Adipose tissue (tissue), 3 donors: ENCODE data around the gene ZNF580. TPM values are rescaled to one million over a fixed set of nuclear protein-coding genes. Genes with fewer than 3 reads are reported as not detected.

Experiments
- H3K27ac ChIP-seq: one replicate; pipeline ENCODE4 v1.5.1; 2013; ENCODE audit warnings: low read depth, low read length
- WGBS, 3 donors: extraction: QIAGEN DNeasy Blood & Tissue Kit; methylation state at CpG; one replicate each; pipeline ENCODE4 v1.1.7; 2013; 5-methylcytosine and 5-hydroxymethylcytosine counted together
- polyA plus RNA-seq, 3 donors: library from polyadenylated mRNA; stranded (reverse); fragments of 200-250 nt; gene quantifications; one replicate each; pipeline ENCODE4 v1.2.3, GENCODE V29; 2013
- donor health status: healthy with polysubstance abuse.
- donor health status: Bipolar disorder and iron deficiency.
- donor health status: healthy.

ZNF580 gene, protein sequence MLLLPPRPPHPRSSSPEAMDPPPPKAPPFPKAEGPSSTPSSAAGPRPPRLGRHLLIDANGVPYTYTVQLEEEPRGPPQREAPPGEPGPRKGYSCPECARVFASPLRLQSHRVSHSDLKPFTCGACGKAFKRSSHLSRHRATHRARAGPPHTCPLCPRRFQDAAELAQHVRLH
- polyA plus RNA-seq, result 10 to 100 TPM; 17.9 to 41.2 (median 26.1) TPM

DNA sequence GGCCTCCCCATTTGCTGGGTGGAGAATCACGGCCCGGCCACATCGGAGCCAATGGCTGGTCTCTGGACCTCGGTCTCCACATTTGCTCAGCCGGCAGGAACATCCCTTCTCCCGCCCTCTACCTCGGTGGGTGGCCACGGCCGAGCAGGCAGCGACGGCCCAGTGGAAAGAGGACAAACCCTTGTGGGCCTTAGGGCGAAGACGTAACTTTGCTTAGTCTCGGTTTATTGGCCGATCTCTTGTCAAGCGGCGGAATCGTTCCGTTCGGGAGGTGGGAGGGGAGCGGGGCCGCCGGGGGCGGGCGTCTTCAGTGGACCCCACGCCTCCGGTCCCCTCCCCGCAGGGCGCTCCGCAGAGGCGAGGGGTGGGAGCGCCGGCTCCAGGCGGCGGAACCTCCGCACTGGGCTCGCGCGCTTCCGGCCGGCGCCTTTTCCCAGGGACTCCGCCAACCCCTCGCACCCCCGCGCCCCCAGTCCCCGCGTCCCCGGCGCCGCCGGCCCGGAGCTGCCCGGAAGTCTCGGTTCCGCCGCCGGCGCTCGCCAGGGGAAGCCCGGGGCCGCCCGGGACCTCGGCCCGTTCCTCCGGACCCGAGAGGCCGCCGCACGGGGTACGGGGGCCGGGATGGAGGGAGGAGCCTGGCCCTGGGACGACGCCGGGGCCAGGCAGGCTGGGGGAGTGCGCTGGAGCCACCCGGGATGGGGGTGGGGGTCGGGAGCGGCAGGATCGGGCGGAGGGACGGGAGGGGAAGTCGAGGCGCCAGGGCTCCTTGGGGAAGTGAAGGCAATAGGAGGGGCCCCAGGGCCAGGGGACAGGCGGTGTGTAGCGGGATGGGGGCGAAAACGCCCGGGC, at the start of gene ZNF580:
Gene ZNF580 (plus strand): TSS at position 426 of the 849 bp plus-strand sequence. CDS start 1,507 bp downstream, outside the sequence.
- WGBS, 3 donors, result 1 to 2% (median 1%) methylated on average over 75 to 89 of the region's 89 CpGs
- H3K27ac ChIP-seq, result peak within 1 kb of the TSS; percentile 81

DNA sequence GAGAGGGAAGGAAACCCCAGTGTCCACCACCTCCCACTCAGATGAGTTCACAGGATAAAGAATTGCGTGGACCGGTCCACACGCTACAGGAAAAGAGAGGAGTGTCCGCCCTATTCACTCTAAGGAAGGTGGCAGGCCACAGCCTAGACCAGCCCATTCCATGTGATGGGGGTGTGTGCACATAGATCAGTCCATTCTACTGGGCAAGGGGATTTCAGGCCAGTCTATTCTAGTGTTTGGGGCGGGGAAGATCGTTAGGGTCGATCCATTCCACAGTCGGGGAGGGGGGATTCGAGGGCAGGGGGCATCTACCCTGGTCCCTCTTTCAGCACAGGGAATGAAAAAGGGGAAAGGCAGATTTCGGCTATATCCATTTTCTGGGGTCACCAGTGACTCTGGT, 49.2 kb upstream of the ZNF580 start:
- H3K27ac ChIP-seq, result no peak overlapping the region
- 79 to 88% (median 83%) methylated on average over 10 of the region's 10 CpGs for WGBS, 3 donors

DNA sequence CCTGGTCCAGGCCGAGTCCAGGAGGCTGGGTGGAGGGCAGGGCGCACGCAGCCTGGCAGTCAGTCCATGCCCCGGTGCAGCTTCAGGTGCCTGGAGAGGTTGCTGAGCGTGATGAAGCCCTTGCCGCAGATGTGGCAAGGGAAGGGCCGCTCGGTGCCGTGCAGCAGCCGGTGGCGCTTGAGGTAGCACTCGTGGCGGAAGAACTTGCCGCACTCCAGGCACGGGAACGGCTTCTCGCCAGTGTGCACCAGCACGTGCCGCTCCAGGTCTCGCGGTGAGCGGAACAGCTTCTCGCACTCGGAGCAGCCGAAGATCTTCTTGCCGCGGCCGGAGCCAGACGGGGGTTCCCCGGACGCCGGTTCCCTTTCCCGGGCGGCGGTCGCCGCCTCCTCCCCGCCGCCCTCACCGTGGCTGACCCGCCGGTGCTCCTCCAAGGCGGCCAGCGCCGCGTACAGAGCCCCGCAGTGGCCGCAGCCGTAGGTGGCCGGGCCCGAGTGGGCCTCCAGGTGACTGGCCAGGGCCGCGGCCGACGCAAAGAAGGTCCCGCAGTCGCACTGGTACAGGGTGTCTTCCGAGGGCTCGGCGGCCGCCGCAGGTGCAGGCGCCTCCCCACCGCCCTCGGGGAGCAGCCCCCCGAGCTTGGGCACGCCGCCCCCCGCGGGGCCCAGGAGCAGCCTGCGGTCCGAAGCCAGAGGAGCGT, 48.3 kb upstream of the ZNF580 start:
- H3K27ac ChIP-seq, result no peak overlapping the region
- WGBS, 3 donors, result 91 to 93% (median 92%) methylated on average over 41 to 73 of the region's 73 CpGs

DNA sequence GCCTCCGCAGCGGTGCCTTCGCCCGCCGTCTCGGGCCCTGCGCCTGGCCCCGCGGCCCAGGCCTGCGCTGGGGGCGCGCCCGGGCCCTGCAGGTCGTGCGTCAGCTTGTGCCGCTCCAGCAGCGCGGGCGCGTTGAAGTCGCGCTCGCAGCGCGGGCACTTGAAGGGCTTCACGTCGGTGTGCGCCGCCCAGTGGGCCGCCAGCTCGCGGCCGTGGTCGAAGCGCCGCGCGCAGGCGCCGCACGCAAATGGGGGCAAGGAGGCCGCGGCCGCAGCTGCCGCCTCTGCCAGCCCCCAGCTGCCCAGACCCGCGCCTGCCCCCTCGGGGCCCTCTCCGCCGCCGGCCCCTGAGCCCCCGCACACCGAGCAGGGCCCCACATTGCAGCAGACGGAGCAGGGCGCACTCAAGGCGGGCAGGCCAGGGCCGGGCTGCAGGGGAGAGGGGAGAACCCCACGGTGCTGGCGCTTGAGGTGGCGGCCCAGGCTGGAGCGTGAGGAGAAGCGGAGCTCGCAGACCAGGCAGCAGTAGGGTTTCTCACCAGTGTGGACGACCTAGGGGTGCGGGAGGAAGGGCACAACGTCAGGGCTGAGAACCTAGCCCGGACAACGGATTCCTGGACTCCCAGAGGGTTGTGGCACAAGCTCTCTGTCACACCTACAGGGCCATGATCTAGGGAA, 47.6 kb upstream of the ZNF580 start:
- WGBS, 3 donors, result 89% methylated on average over 39 to 68 of the region's 68 CpGs
- no peak overlapping the region for H3K27ac ChIP-seq

DNA sequence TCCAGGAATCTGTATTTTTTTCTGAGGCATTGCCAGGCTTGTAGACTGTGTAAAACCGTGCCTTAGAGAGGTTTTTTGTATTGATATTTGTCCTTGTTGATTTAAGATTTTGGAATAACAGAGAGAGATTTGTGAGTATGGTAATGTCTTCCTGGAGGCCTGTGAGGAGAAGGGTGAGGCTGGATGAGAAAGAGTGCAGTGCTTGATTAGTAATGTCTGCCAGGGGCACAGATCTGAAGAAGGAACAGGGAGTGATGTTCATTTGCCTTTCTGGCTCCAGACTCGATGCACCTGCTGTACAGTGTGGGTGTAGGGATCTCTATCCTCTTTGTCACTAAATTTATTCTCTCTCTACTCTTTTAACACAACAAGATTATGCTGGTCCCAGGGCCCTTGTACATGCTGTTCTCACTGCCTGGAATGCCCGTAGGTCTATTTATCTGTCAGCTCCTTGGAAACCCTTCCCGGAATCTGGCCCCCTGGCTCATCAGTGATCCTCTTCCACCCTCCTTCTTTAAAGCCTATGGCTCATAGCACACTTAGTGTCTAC, 45.7 kb upstream of the ZNF580 start:
- 91 to 93% (median 93%) methylated on average over 4 of the region's 4 CpGs for WGBS, 3 donors
- no peak overlapping the region for H3K27ac ChIP-seq

DNA sequence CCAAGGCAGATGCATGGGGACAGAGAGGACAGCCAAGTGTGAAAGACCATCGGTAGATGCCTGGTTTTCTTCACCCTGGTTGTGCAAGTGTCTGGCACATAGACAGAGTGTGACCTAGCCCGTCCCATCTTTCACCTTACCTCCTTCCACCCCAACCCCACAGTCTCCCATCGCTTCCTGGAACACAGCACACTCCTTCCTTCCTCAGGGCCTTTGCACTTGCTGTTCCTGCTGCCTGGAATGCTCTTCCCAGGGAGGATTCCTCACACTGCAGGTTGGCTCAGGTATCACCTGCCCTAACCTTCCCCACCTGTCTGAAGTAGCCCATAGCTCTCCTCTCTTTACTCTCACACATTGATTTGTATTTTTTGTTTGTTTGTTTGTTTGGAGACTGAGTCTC, 44.5 kb upstream of the ZNF580 start:
- H3K27ac ChIP-seq, result no peak overlapping the region
- WGBS, 3 donors, result 90 to 97% (median 91%) methylated on average over 3 of the region's 3 CpGs

DNA sequence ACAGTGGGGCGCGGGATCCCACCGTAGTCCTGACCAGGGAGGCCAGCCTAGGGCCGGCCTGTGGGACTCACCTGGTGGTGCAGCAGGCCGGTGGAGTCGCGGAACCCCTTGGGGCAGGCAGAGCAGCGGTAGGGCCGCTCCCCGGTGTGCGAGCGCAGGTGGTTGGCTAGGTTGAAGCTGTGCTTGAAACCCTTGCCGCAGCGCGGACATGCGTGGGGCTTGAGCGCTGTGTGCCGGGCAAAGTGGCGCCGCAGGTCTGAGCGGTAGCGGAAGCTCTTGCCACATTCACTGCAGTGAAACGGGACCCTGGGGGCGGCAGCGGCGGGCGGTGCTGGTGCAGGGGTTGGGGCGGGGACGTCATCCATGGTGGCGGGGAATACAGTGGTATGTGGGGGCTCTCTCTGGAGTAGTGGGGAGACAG, 43.3 kb upstream of the ZNF580 start:
- no peak overlapping the region for H3K27ac ChIP-seq
- 96 to 97% (median 97%) methylated on average over 30 of the region's 30 CpGs for WGBS, 3 donors

DNA sequence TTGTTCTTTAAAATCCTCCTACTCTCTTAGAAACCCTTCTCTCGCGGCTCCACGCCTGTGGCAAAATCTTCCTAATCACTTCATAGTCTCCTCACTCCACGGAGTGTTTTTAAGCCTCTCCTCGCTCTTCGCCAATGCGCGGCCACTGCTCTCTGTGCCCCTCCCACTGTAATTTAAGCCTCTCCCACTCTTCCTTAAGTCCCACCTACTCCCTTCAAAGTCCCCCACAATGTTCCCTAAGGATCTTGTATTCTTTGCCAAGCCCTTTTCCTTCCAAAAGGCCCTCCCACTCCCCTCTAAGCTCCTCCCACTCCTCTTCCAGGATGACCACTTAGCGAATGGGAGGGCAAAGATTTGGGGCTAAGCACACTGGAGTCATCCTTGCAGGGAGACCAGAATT, 42.8 kb upstream of the ZNF580 start:
- 87 to 90% (median 88%) methylated on average over 9 of the region's 9 CpGs for WGBS, 3 donors
- no peak overlapping the region for H3K27ac ChIP-seq

DNA sequence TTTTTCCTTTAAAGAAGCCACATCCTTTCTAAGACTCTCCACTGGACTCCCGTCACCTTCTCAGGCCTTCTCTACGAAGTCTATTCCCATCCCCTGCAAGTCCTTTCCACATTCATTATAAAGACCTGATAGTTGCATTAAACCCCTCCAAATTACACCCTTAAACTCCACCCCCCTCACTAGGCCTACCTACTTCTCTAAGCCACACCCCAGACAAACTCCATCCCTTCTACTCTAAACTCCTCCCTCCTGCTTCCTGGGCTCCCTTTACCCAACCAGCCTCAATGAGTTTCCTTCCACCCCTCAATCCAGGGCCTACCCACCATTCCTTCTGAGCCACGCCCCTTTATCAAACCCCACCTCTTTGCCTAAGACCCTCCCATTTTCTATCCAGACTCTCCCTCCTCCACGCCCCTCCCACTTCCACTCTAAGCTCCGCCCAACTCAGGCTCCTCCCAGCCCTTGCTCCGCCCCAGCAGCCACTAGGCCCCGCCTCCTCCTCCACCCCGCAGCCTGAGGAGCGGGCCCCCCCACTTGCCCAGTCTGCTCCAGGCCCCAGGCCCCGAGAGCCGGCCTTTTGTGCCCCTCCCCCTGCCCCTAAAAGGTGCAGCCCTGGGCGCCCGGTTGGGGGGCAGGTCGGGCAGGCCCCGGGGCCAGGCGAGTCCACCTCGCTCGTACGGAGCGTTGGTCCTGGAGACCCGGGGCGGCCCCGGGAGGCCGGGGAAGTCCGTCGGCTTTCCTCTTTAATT, 41.9 kb upstream of the ZNF580 start:
- peak overlapping the region; percentile 90 for H3K27ac ChIP-seq
- WGBS, 3 donors, result 5 to 7% (median 7%) methylated on average over 25 to 26 of the region's 26 CpGs

DNA sequence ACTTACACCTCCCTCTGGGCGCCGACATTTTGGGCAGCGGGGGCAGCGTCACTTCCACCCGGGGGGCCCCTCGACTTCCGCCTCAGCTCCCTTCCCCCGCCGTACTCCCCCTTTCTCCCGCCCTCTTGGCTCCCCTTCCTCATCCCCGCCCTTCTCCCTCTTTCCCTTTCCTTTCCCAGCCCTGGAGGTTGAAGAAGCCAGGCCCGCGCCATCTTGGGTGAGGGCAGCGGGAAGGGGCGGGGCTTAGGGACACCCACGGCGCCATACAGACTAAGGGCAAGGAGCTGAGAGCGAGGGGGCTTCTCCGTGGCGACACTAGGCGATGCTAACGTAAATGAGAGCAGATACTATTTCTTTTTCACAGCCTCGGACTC, 41.3 kb upstream of the ZNF580 start, which contains the start of gene FIZ1:
Gene FIZ1 (minus strand): TSS at position 50 of the 374 bp plus-strand sequence. CDS start 1,652 bp downstream, outside the sequence.
- H3K27ac ChIP-seq, result peak within 1 kb of the TSS; percentile 90
- WGBS, 3 donors, result 0 to 1% (median 0%) methylated on average over 19 to 23 of the region's 23 CpGs

DNA sequence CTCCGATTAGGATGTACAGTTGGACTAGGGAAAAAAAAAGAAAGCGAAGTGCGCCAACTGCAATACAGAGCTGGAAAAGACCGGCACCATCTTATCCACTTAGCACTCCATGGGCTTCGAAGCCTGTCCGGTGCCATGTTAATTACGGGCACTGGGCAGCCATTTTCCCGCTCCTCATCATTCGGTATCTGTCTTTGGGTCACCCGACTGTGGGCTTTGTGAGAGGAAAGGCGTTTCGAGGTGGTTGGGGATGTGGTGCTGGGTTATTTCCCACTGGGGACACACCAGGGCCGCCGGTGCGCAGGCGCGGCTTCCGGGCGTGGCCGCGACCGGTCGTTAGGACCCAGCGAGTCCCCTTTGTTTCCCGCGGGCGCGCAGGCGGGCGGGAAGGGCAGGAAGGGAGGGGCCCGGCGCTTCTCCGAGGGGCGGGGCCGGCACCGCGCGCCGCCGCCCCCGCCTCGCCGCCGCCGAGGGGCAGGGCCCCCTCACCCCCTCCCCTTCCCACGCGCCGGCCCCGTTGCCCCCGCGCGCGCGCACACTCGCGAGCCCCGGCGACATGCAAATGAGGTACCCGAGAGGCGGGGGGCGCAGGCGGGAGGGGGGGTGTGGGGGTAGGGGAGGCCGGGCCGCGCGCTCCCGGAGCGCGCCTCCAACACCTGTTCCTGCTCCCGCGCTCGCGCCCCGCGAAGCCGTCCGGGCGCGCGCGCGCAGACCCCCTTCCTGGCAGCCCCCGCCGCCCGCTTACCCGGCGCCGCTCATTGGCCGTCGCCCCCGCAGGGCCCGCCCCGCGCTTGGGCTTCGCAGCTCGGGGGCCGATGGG, 40.8 kb upstream of the ZNF580 start, which contains the start of gene ZNF524:
Gene ZNF524 (plus strand): TSS at position 447 of the 820 bp plus-strand sequence. CDS start 1,825 bp downstream, outside the sequence.
- 0 to 1% (median 1%) methylated on average over 33 to 95 of the region's 97 CpGs for WGBS, 3 donors
- H3K27ac ChIP-seq, result peak within 1 kb of the TSS; percentile 90

DNA sequence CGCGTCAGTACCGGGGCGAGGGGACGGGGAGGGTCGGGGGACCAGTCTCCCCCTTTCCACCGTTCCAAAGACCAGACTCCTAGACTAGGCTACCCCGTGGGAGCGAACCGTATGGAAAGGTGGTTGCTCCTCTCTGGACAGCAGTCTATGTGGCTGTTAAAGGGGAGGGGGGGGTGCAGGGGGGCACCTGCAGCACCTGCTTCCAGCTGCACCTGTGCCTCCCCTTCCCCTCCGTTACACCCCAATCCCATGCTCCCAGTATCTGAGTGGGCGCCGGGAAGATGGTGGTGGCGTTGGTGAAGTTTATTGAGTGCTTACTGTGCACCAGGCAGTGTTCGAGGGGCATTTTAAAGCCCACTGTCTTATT, 40.2 kb upstream of the ZNF580 start:
- H3K27ac ChIP-seq, result no peak overlapping the region
- 2 to 6% (median 5%) methylated on average over 14 to 15 of the region's 15 CpGs for WGBS, 3 donors

DNA sequence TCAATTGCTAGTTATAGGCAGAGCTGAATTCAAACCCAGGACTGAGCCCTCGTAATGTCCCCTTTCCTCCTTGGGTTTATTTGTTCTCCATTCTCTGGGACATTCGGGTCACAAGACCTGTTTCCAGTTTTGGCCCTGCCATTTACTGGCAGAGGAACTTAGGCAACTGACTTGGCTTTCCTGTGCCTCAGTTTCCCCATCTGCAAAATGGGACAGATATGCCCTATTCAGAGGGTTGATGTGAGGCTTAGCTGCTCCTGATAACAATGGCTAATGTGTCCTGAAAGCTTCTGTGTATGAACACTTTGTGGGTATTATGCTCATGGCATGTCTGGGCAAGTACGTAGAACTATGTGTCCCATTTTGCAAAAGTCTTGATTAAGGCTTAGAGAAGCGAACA, 39.7 kb upstream of the ZNF580 start:
- no peak overlapping the region for H3K27ac ChIP-seq
- WGBS, 3 donors, result 43 to 67% (median 64%) methylated on average over 4 of the region's 4 CpGs

DNA sequence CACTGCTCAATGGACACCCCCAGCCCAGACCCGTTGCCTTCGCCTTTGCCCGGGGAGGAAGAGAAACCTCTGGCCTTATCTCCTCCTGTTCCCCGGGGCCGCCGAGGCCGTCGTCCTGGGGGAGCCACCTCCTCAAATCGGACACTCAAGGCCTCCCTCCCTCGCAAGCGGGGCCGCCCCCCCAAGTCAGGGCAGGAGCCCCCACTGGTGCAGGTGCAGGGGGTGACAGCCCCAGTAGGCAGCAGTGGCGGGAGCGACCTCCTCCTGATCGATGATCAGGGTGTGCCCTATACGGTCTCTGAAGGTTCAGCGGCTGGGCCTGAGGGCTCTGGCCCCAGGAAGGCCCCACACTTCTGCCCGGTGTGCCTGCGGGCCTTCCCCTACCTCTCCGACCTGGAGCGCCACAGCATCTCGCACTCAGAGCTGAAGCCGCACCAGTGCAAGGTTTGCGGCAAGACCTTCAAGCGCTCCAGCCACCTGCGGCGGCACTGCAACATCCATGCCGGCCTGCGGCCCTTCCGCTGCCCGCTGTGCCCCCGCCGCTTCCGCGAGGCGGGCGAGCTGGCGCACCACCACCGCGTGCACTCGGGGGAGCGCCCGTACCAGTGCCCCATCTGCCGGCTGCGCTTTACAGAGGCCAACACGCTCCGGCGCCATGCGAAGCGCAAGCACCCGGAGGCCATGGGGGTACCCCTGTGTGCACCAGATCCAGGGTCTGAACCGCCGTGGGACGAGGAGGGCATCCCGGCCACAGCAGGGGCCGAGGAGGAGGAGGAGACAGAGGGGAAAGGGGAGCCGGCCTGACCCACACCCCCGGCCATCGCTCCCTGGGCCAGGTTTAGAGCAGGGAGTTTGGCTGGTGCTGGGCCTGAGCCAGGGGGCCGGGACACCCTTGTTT, 38.4 kb upstream of the ZNF580 start:
- no peak overlapping the region for H3K27ac ChIP-seq
- 93 to 95% (median 94%) methylated on average over 58 to 60 of the region's 60 CpGs for WGBS, 3 donors

DNA sequence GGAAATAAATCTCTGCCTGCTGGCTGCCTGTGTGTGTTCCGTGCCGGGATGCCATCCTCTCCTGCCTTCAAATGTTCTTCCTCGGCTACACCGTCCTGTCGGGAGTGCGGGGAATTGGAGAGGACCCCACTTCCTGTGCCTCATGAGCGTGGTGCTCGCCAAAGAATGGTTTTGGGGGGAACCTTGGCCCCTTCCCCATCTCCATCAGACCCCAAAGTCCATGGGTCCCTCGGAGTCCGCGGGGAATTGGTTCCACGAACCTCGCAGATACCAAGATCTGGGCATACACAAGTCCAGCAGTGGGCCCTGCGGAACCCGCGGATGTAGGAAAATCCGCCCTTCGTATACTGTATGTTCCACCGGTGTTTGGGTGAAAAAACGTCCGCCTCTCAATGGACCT, 37.7 kb upstream of the ZNF580 start:
- 89 to 93% (median 91%) methylated on average over 21 of the region's 21 CpGs for WGBS, 3 donors
- no peak overlapping the region for H3K27ac ChIP-seq
